H9 (cell line): ENCODE measurements around the gene LPCAT3. TPM values are rescaled to one million over a fixed set of nuclear protein-coding genes. Genes with fewer than 3 reads are reported as not detected.

Source experiments
- DNase-seq: peaks from one replicate; pipeline ENCODE4 v3.0.0-alpha.2; 2017
- H2AFZ ChIP-seq: one replicate; pipeline ENCODE4 v1.6.1; 2013; ENCODE audit warnings: mild to moderate bottlenecking, low read length, control low read depth, moderate library complexity
- H2AK5ac ChIP-seq: 2 replicates; pipeline ENCODE4 v1.6.1; 2013; ENCODE audit warnings: low read length, control low read depth, mixed read lengths; ENCODE audit not compliant: insufficient read length
- H2BK120ac ChIP-seq: one replicate; pipeline ENCODE4 v1.6.1; 2013; ENCODE audit warnings: low read depth, mild to moderate bottlenecking, low read length, control low read depth, inconsistent platforms; ENCODE audit not compliant: poor library complexity, severe bottlenecking
- H2BK12ac ChIP-seq: 2 replicates; pipeline ENCODE4 v1.6.1; 2013; ENCODE audit warnings: low read length, control low read depth, mixed read lengths, low read depth; ENCODE audit not compliant: insufficient read length
- H2BK15ac ChIP-seq: 2 replicates; pipeline ENCODE4 v1.6.1; 2013; ENCODE audit warnings: low read depth, low read length, control low read depth
- H2BK20ac ChIP-seq: one replicate; pipeline ENCODE4 v1.6.1; 2013; ENCODE audit warnings: low read depth, mild to moderate bottlenecking, low read length, control low read depth, inconsistent platforms; ENCODE audit not compliant: poor library complexity, severe bottlenecking
- H2BK5ac ChIP-seq: 2 replicates; pipeline ENCODE4 v1.6.1; 2013; ENCODE audit warnings: low read length, control low read depth, mixed read lengths; ENCODE audit not compliant: insufficient read length
- H3K14ac ChIP-seq: 2 replicates; pipeline ENCODE4 v1.6.1; 2013; ENCODE audit warnings: low read length, control low read depth; ENCODE audit not compliant: insufficient read depth
- H3K18ac ChIP-seq: 2 replicates; pipeline ENCODE4 v1.6.1; 2013; ENCODE audit warnings: low read depth, mild to moderate bottlenecking, mixed read lengths, low read length, control low read depth; ENCODE audit not compliant: insufficient read length
- H3K23ac ChIP-seq: 2 replicates; pipeline ENCODE4 v1.6.1; 2013; ENCODE audit warnings: low read length, control low read depth, mixed read lengths, low read depth; ENCODE audit not compliant: insufficient read length
- H3K23me2 ChIP-seq: 2 replicates; pipeline ENCODE4 v1.6.1; 2013; ENCODE audit warnings: low read depth, mild to moderate bottlenecking, mixed read lengths, low read length, control low read depth; ENCODE audit not compliant: insufficient read length, poor library complexity, severe bottlenecking
- H3K27ac ChIP-seq: 2 replicates; pipeline ENCODE4 v1.5.1; 2013; ENCODE audit warnings: low read length, control low read depth, mixed read lengths, low read depth; ENCODE audit not compliant: insufficient read length
- H3K27me3 ChIP-seq: 2 replicates; pipeline ENCODE4 v1.6.1; 2013; ENCODE audit warnings: low read length, control low read depth, inconsistent platforms; ENCODE audit not compliant: insufficient read depth
- H3K4ac ChIP-seq: 2 replicates; pipeline ENCODE4 v1.6.1; 2013; ENCODE audit warnings: low read depth, mild to moderate bottlenecking, control low read depth, inconsistent platforms, low read length, moderate library complexity
- H3K4me1 ChIP-seq: 2 replicates; pipeline ENCODE4 v1.6.1; 2013; ENCODE audit warnings: low read length, control low read depth, inconsistent platforms; ENCODE audit not compliant: insufficient read depth
- H3K4me2 ChIP-seq: 2 replicates; pipeline ENCODE4 v1.6.1; 2013; ENCODE audit warnings: low read length, control low read depth, mixed read lengths; ENCODE audit not compliant: insufficient read length, insufficient read depth
- H3K56ac ChIP-seq: 2 replicates; pipeline ENCODE4 v1.6.1; 2013; ENCODE audit warnings: low read depth, mild to moderate bottlenecking, mixed read lengths, low read length, control low read depth; ENCODE audit not compliant: insufficient read length
- H3K79me1 ChIP-seq: 2 replicates; pipeline ENCODE4 v1.6.1; 2013; ENCODE audit warnings: low read depth, mild to moderate bottlenecking, moderate library complexity, low read length, control low read depth, inconsistent platforms; ENCODE audit not compliant: insufficient read depth, poor library complexity, severe bottlenecking
- H3K79me2 ChIP-seq: 2 replicates; pipeline ENCODE4 v1.6.1; 2013; ENCODE audit warnings: low read length, control low read depth, inconsistent platforms; ENCODE audit not compliant: insufficient read depth
- H3K9ac ChIP-seq: 2 replicates; pipeline ENCODE4 v1.6.1; 2013; ENCODE audit warnings: low read length, control low read depth, mixed read lengths; ENCODE audit not compliant: insufficient read length; ENCODE audit errors: extremely low read depth
- H3K9me3 ChIP-seq: one replicate; pipeline ENCODE4 v1.6.1; 2013; ENCODE audit warnings: low read depth, low read length, inconsistent platforms; ENCODE audit not compliant: control insufficient read depth
- H3T11ph ChIP-seq: one replicate; pipeline ENCODE4 v1.6.1; 2013; ENCODE audit warnings: mild to moderate bottlenecking, low read length, control low read depth, inconsistent platforms
- H4K20me1 ChIP-seq: one replicate; pipeline ENCODE4 v1.6.1; 2013; ENCODE audit not compliant: control insufficient read depth, insufficient read length, insufficient read depth
- H4K5ac ChIP-seq: 2 replicates; pipeline ENCODE4 v1.6.1; 2013; ENCODE audit warnings: low read depth, mild to moderate bottlenecking, mixed read lengths, low read length, control low read depth; ENCODE audit not compliant: insufficient read length
- H4K8ac ChIP-seq: replicated peaks from 2 replicates; pipeline ENCODE4 v1.6.1; 2013; ENCODE audit warnings: low read length, control low read depth, mixed read lengths, low read depth; ENCODE audit not compliant: insufficient read length
- H4K91ac ChIP-seq: 2 replicates; pipeline ENCODE4 v1.6.1; 2013; ENCODE audit warnings: low read depth, mild to moderate bottlenecking, moderate library complexity, mixed read lengths, low read length, control low read depth; ENCODE audit not compliant: insufficient read length
- H3K27ac Mint-ChIP-seq, 3 experiments: 2 replicates in 2 of 3; 3 replicates in 1 of 3; pipeline ENCODE4 v1.8.0; 2020 to 2021; ENCODE audit warnings: mixed read lengths in 3 of 3, mild to moderate bottlenecking in 1 of 3, moderate library complexity in 1 of 3
- H3K27me3 Mint-ChIP-seq: 2 replicates; pipeline ENCODE4 v1.8.0; 2021; ENCODE audit warnings: low read depth, mild to moderate bottlenecking, moderate library complexity, mixed read lengths
- H3K36me3 Mint-ChIP-seq, 3 experiments: 2 replicates in 2 of 3; 3 replicates in 1 of 3; pipeline ENCODE4 v1.8.0; 2020 to 2021; ENCODE audit warnings: low read depth in 3 of 3, mixed read lengths in 3 of 3; ENCODE audit not compliant: insufficient read depth in 1 of 3
- H3K4me1 Mint-ChIP-seq, 2 experiments: 2 replicates each; pipeline ENCODE4 v1.8.0; 2020; ENCODE audit warnings: mixed read lengths in 2 of 2
- H3K4me3 Mint-ChIP-seq, 2 experiments: 2 replicates in 1 of 2; 3 replicates in 1 of 2; pipeline ENCODE4 v1.8.0; 2020 to 2021; ENCODE audit warnings: mild to moderate bottlenecking in 2 of 2, mixed read lengths in 2 of 2, moderate library complexity in 1 of 2
- H3K9me3 Mint-ChIP-seq, 2 experiments: 2 replicates in 1 of 2; 3 replicates in 1 of 2; pipeline ENCODE4 v1.8.0; 2020; ENCODE audit warnings: mild to moderate bottlenecking in 2 of 2, mixed read lengths in 2 of 2, moderate library complexity in 1 of 2
- WGBS: extraction: QIAGEN DNeasy Blood & Tissue Kit; methylation state at CpG from one replicate; pipeline ENCODE4 v1.1.7; 2013; ENCODE audit warnings: missing lambda C conversion rate, low lambda C conversion rate, mixed read lengths; ENCODE audit not compliant: insufficient read length; ENCODE audit errors: extremely low coverage; 5-methylcytosine and 5-hydroxymethylcytosine counted together
- total RNA-seq: library from RNA; stranded (reverse); gene quantifications from 2 replicates; pipeline ENCODE4 v1.2.1, GENCODE V29; 2021
- TF ChIP-seq, protein P1 (sequence below): fragments of 200-600 bp; sonication (generic); conservative IDR thresholded peaks from 3 replicates; pipeline ENCODE4 v1.8.0; 2021; ENCODE audit warnings: antibody characterized with exemption, mild to moderate bottlenecking

Gene LPCAT3
- total RNA-seq, 1 experiment from 2014 or later, result 47.7 TPM

- Mint-ChIP-seq H3K27me3 (peaks cover 9% of the 10 kb centered on the region), H3K27ac (no peak overlapping the region), H3K4me3 (no peak overlapping the region), H3K4me1 (no peaks in the 10 kb centered on the region), H3K36me3 (no peaks in the 10 kb centered on the region), H3K9me3 (no peaks in the 10 kb centered on the region; a peak in 1 of 5 replicates)
- TF ChIP-seq, protein P1, sequence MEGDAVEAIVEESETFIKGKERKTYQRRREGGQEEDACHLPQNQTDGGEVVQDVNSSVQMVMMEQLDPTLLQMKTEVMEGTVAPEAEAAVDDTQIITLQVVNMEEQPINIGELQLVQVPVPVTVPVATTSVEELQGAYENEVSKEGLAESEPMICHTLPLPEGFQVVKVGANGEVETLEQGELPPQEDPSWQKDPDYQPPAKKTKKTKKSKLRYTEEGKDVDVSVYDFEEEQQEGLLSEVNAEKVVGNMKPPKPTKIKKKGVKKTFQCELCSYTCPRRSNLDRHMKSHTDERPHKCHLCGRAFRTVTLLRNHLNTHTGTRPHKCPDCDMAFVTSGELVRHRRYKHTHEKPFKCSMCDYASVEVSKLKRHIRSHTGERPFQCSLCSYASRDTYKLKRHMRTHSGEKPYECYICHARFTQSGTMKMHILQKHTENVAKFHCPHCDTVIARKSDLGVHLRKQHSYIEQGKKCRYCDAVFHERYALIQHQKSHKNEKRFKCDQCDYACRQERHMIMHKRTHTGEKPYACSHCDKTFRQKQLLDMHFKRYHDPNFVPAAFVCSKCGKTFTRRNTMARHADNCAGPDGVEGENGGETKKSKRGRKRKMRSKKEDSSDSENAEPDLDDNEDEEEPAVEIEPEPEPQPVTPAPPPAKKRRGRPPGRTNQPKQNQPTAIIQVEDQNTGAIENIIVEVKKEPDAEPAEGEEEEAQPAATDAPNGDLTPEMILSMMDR, result no peak
- Histone ChIP-seq H3K79me1 (no peaks in the 10 kb centered on the region), H4K8ac (no peak overlapping the region), H3K27ac (no peak overlapping the region), H2AFZ (no peak overlapping the region), H3T11ph (no peak overlapping the region), H2BK15ac (no peak overlapping the region), H3K23me2 (no peaks in the 10 kb centered on the region), H2BK20ac (no peak overlapping the region), H3K4me2 (no peak overlapping the region), H3K18ac (no peak overlapping the region), H3K56ac (no peak overlapping the region), H3K9me3 (no peaks in the 10 kb centered on the region), H4K20me1 (no peaks in the 10 kb centered on the region), H3K79me2 (0 out of 2 replicates have a peak, but pooled peaks cover 2% of the 10 kb centered on the region), H3K27me3 (no peaks in the 10 kb centered on the region), H2AK5ac (no peak overlapping the region), H3K4me1 (no peaks in the 10 kb centered on the region), H3K14ac (no peak overlapping the region), H3K9ac (no peak overlapping the region), H2BK5ac (no peak overlapping the region), H2BK12ac (no peak overlapping the region), H4K5ac (no peak overlapping the region), H3K4ac (no peak overlapping the region), H4K91ac (no peak overlapping the region), H3K23ac (no peak overlapping the region), H2BK120ac (no peak overlapping the region)
- no peak for DNase-seq
- WGBS, result no CpG with 5 or more reads among the region's 7 CpGs
These were observed 48.8 kb upstream of the LPCAT3 start for GRCh38 chr12:7067096-7067495.
